ENCODE results near the gene RABEP2.

- TF ChIP-seq GLIS3 (CRISPR knock-in tag; IDR thresholded peaks at IDR 0.05) = no peak
- no peak for TF ChIP-seq ZNF8 (CRISPR knock-in tag; IDR thresholded peaks at IDR 0.05)
- TF ChIP-seq ZFP30 (CRISPR knock-in tag; IDR thresholded peaks at IDR 0.05) = no peak
Observed at GRCh38 chr16:28897826-28898225, 27.2 kb downstream of the RABEP2 start.
